ENCODE measurements around the gene SGPP1.

Gene SGPP1

DNA sequence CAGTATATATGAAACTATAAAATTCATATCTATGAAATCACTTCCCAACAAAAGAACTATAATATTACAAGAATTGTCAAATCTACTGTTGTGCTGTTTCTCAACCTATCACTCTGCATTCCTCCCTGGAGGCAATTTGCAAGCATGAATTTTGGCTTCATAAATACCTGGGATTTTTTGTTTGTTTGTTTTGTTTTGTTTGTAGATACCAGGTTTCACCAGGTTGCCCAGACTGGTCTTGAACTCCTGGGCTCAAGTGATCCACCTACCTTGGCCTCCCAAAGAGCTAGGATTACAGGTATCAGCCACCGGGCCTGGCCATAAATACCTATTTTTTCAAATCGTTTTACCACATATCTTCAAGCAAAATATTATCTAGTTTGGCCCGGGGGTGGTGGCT is 38.7 kb downstream of the SGPP1 start:
- ChIA-PET POLR2A (no interaction called here), CTCF (interaction anchor here (0.6 kb wide), 1 partner anchor 129 kb away, joined by 4 read pairs; no protein-coding TSS in a partner anchor)
- Histone ChIP-seq H3K9me3 (ENCODE audit: control insufficient read depth, insufficient read depth, low read depth, low read length) (no peaks in the 10 kb centered on the region), H3K4me1 (ENCODE audit: control insufficient read depth, insufficient read depth, low read length) (no peaks in the 10 kb centered on the region), H3K36me3 (ENCODE audit: control insufficient read depth in 2 of 2, insufficient read depth in 1 of 2, low read length in 2 of 2) (peaks cover 0 to 6% of the 10 kb centered on the region in 2 experiments), H3K27ac (ENCODE audit: extremely low read depth, low read depth, low read length) (no peak overlapping the region), H3K4me3 (ENCODE audit: low read depth, low read length) (no peak overlapping the region)
- no peak for TF ChIP-seq ZNF76 (tag by site-specific recombination; IDR thresholded peaks at IDR 0.05; ENCODE audit: borderline replicate concordance, low read depth)
- TF ChIP-seq SETDB1 (IDR thresholded peaks at IDR 0.05; ENCODE audit: insufficient read length, low read length), result no peak
- TF ChIP-seq, protein P1, sequence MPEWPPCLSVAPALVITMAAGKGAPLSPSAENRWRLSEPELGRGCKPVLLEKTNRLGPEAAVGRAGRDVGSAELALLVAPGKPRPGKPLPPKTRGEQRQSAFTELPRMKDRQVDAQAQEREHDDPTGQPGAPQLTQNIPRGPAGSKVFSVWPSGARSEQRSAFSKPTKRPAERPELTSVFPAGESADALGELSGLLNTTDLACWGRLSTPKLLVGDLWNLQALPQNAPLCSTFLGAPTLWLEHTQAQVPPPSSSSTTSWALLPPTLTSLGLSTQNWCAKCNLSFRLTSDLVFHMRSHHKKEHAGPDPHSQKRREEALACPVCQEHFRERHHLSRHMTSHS (tag by site-specific recombination; IDR thresholded peaks at IDR 0.05), result no peak
- TF ChIP-seq ZFP69B (tag by site-specific recombination; IDR thresholded peaks at IDR 0.05), result no peak
- no peak for TF ChIP-seq ZNF292 (tag by site-specific recombination; IDR thresholded peaks at IDR 0.05; ENCODE audit: borderline replicate concordance, low read depth)
- TF ChIP-seq, protein P2, sequence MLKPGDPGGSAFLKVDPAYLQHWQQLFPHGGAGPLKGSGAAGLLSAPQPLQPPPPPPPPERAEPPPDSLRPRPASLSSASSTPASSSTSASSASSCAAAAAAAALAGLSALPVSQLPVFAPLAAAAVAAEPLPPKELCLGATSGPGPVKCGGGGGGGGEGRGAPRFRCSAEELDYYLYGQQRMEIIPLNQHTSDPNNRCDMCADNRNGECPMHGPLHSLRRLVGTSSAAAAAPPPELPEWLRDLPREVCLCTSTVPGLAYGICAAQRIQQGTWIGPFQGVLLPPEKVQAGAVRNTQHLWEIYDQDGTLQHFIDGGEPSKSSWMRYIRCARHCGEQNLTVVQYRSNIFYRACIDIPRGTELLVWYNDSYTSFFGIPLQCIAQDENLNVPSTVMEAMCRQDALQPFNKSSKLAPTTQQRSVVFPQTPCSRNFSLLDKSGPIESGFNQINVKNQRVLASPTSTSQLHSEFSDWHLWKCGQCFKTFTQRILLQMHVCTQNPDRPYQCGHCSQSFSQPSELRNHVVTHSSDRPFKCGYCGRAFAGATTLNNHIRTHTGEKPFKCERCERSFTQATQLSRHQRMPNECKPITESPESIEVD (tag by site-specific recombination; IDR thresholded peaks at IDR 0.05), result no peak
- TF ChIP-seq, protein P3, sequence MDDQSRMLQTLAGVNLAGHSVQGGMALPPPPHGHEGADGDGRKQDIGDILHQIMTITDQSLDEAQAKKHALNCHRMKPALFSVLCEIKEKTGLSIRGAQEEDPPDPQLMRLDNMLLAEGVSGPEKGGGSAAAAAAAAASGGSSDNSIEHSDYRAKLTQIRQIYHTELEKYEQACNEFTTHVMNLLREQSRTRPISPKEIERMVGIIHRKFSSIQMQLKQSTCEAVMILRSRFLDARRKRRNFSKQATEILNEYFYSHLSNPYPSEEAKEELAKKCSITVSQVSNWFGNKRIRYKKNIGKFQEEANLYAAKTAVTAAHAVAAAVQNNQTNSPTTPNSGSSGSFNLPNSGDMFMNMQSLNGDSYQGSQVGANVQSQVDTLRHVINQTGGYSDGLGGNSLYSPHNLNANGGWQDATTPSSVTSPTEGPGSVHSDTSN (CRISPR knock-in tag; IDR thresholded peaks at IDR 0.05), result no peak
- TF ChIP-seq, protein P4, sequence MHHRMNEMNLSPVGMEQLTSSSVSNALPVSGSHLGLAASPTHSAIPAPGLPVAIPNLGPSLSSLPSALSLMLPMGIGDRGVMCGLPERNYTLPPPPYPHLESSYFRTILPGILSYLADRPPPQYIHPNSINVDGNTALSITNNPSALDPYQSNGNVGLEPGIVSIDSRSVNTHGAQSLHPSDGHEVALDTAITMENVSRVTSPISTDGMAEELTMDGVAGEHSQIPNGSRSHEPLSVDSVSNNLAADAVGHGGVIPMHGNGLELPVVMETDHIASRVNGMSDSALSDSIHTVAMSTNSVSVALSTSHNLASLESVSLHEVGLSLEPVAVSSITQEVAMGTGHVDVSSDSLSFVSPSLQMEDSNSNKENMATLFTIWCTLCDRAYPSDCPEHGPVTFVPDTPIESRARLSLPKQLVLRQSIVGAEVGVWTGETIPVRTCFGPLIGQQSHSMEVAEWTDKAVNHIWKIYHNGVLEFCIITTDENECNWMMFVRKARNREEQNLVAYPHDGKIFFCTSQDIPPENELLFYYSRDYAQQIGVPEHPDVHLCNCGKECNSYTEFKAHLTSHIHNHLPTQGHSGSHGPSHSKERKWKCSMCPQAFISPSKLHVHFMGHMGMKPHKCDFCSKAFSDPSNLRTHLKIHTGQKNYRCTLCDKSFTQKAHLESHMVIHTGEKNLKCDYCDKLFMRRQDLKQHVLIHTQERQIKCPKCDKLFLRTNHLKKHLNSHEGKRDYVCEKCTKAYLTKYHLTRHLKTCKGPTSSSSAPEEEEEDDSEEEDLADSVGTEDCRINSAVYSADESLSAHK (tag by site-specific recombination; IDR thresholded peaks at IDR 0.05), result no peak
- no peak for TF ChIP-seq ZNF366 (tag by site-specific recombination; conservative IDR thresholded peaks at IDR 0.05)

DNA sequence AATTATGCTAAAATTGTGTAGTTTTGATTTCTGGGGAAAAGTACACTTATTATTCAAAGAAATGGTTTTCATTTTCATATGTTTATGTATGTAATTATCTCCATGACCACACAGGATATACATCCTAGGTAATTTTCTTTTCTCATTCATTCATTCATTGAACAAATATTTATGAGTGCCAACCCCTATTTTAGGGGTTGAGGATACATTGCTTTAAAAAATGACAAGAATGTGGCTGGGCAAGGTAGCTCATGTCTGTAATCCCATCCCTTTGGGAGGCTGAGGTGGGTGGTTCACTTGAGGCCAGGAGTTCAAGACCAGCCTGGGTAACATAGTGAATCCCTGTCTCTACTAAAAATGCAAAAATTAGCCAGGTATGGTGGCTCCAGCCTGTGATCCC is 40.9 kb downstream of the SGPP1 start:
- Histone ChIP-seq H3K4me3 (ENCODE audit: low read depth, low read length) (no peak overlapping the region), H3K36me3 (ENCODE audit: control insufficient read depth in 2 of 2, insufficient read depth in 1 of 2, low read length in 2 of 2) (peaks cover 0 to 6% of the 10 kb centered on the region in 2 experiments), H3K27ac (ENCODE audit: extremely low read depth, low read depth, low read length) (no peak overlapping the region), H3K9me3 (ENCODE audit: control insufficient read depth, insufficient read depth, low read depth, low read length) (no peaks in the 10 kb centered on the region), H3K4me1 (ENCODE audit: control insufficient read depth, insufficient read depth, low read length) (peaks cover 2% of the 10 kb centered on the region)
- TF ChIP-seq ZNF324 (tag by site-specific recombination; IDR thresholded peaks at IDR 0.05), result no peak
- no peak for TF ChIP-seq ZNF121 (tag by site-specific recombination; IDR thresholded peaks at IDR 0.05)
- TF ChIP-seq HOXD13 (CRISPR knock-in tag; IDR thresholded peaks at IDR 0.05; ENCODE audit: borderline replicate concordance), result no peak
- no peak for TF ChIP-seq ZNF837 (tag by site-specific recombination; IDR thresholded peaks at IDR 0.05)
- TF ChIP-seq IKZF3 (tag by site-specific recombination; IDR thresholded peaks at IDR 0.05), result no peak
- TF ChIP-seq ZNF560 (tag by site-specific recombination; IDR thresholded peaks at IDR 0.05; ENCODE audit: borderline replicate concordance), result no peak
- TF ChIP-seq ZFHX2 (tag by site-specific recombination; conservative IDR thresholded peaks at IDR 0.05), result no peak
- TF ChIP-seq ZNF302 (tag by site-specific recombination; IDR thresholded peaks at IDR 0.05; ENCODE audit: low read depth), result no peak
- TF ChIP-seq ZNF585B (tag by site-specific recombination; IDR thresholded peaks at IDR 0.05), result no peak
- TF ChIP-seq, protein P5, sequence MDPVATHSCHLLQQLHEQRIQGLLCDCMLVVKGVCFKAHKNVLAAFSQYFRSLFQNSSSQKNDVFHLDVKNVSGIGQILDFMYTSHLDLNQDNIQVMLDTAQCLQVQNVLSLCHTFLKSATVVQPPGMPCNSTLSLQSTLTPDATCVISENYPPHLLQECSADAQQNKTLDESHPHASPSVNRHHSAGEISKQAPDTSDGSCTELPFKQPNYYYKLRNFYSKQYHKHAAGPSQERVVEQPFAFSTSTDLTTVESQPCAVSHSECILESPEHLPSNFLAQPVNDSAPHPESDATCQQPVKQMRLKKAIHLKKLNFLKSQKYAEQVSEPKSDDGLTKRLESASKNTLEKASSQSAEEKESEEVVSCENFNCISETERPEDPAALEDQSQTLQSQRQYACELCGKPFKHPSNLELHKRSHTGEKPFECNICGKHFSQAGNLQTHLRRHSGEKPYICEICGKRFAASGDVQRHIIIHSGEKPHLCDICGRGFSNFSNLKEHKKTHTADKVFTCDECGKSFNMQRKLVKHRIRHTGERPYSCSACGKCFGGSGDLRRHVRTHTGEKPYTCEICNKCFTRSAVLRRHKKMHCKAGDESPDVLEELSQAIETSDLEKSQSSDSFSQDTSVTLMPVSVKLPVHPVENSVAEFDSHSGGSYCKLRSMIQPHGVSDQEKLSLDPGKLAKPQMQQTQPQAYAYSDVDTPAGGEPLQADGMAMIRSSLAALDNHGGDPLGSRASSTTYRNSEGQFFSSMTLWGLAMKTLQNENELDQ (tag by site-specific recombination; IDR thresholded peaks at IDR 0.05; ENCODE audit: low read depth), result no peak
- POLR2A ChIA-PET, result no interaction called here
- CTCF ChIA-PET, result no interaction called here

Measured in HEK293 (cell line).